Neuronal stem cell (in vitro differentiated cells): ENCODE data around the gene NKD2.
A peak's percentile ranks its signal among the peaks of the same experiment; 100 is the strongest.

ENCODE experiments used
- DNase-seq: peaks from one replicate; pipeline ENCODE4 v3.0.0-alpha.2; 2013; ENCODE audit warnings: low spot score
- H2AFZ ChIP-seq: one replicate; pipeline ENCODE4 v1.6.1; 2013; ENCODE audit warnings: mild to moderate bottlenecking, low read length, inconsistent platforms
- H2AK5ac ChIP-seq: 2 replicates; pipeline ENCODE4 v1.6.1; 2013; ENCODE audit warnings: low read depth, mild to moderate bottlenecking, inconsistent platforms, low read length, moderate library complexity, mixed read lengths
- H2BK120ac ChIP-seq: 2 replicates; pipeline ENCODE4 v1.6.1; 2013; ENCODE audit warnings: low read depth, mild to moderate bottlenecking, inconsistent platforms, low read length, moderate library complexity, mixed read lengths
- H2BK12ac ChIP-seq: one replicate; pipeline ENCODE4 v1.6.1; 2013; ENCODE audit warnings: low read length, inconsistent platforms
- H2BK15ac ChIP-seq: 2 replicates; pipeline ENCODE4 v1.6.1; 2013; ENCODE audit warnings: mild to moderate bottlenecking, low read length, inconsistent platforms, mixed read lengths
- H2BK5ac ChIP-seq: one replicate; pipeline ENCODE4 v1.6.1; 2013; ENCODE audit warnings: inconsistent platforms, mild to moderate bottlenecking, low read length, moderate library complexity
- H3K14ac ChIP-seq: one replicate; pipeline ENCODE4 v1.6.1; 2013; ENCODE audit warnings: low read length, inconsistent platforms
- H3K18ac ChIP-seq: 2 replicates; pipeline ENCODE4 v1.6.1; 2013; ENCODE audit warnings: low read length, inconsistent platforms
- H3K23ac ChIP-seq: 2 replicates; pipeline ENCODE4 v1.6.1; 2013; ENCODE audit warnings: low read depth, mild to moderate bottlenecking, mixed read lengths, low read length, inconsistent platforms; ENCODE audit not compliant: poor library complexity
- H3K27ac ChIP-seq: replicated peaks from 3 replicates; pipeline ENCODE4 v1.5.1; 2013; ENCODE audit warnings: low read length, inconsistent platforms
- H3K27me3 ChIP-seq, 3 experiments: 2 replicates each; pipeline ENCODE4 v1.6.1; 2013; ENCODE audit warnings: low read length in 3 of 3, mild to moderate bottlenecking in 2 of 3, inconsistent platforms in 1 of 3, low read depth in 1 of 3, mixed read lengths in 1 of 3, moderate library complexity in 1 of 3; ENCODE audit not compliant: control insufficient read depth in 3 of 3, insufficient read depth in 3 of 3
- H3K36me3 ChIP-seq, 2 donors: replicated peaks in 1 of 2; 2 replicates each; pipeline ENCODE4 v1.6.1; 2013; ENCODE audit warnings: low read length in 2 of 2; ENCODE audit not compliant: control insufficient read depth in 2 of 2, insufficient read depth in 2 of 2
- H3K4ac ChIP-seq: 2 replicates; pipeline ENCODE4 v1.6.1; 2013; ENCODE audit warnings: inconsistent platforms, mild to moderate bottlenecking, low read length, moderate library complexity
- H3K4me1 ChIP-seq, 2 donors: 1 replicate in 1 of 2; 2 replicates in 1 of 2; pipeline ENCODE4 v1.6.1; 2013; ENCODE audit warnings: low read length in 2 of 2, low read depth in 1 of 2; ENCODE audit not compliant: control insufficient read depth in 2 of 2, insufficient read depth in 1 of 2
- H3K4me2 ChIP-seq: one replicate; pipeline ENCODE4 v1.6.1; 2013; ENCODE audit warnings: mild to moderate bottlenecking, low read length, inconsistent platforms; ENCODE audit not compliant: insufficient read depth, poor library complexity, severe bottlenecking
- H3K4me3 ChIP-seq, 2 donors: 2 replicates each; pipeline ENCODE4 v1.5.1; 2013; ENCODE audit warnings: low read length in 2 of 2, mild to moderate bottlenecking in 2 of 2, inconsistent platforms in 1 of 2, moderate library complexity in 1 of 2
- H3K79me1 ChIP-seq: one replicate; pipeline ENCODE4 v1.6.1; 2013; ENCODE audit warnings: low read depth, mild to moderate bottlenecking, inconsistent platforms, low read length, moderate library complexity
- H3K9ac ChIP-seq: one replicate; pipeline ENCODE4 v1.6.1; 2013; ENCODE audit warnings: mild to moderate bottlenecking, low read depth, low read length, inconsistent platforms; ENCODE audit not compliant: poor library complexity
- H3K9me3 ChIP-seq, 2 donors: replicated peaks in 1 of 2; 2 replicates each; pipeline versions ENCODE3 to v1.6.1; 2013; ENCODE audit warnings: low read length in 2 of 2, mild to moderate bottlenecking in 2 of 2, inconsistent platforms in 1 of 2, low read depth in 1 of 2, mixed read lengths in 1 of 2, moderate library complexity in 1 of 2; ENCODE audit not compliant: control insufficient read depth in 2 of 2, insufficient read depth in 1 of 2
- H4K8ac ChIP-seq: one replicate; pipeline ENCODE4 v1.6.1; 2013; ENCODE audit warnings: low read depth, mild to moderate bottlenecking, inconsistent platforms, low read length, moderate library complexity
- H4K91ac ChIP-seq: one replicate; pipeline ENCODE4 v1.6.1; 2013; ENCODE audit warnings: low read length, low read depth, mild to moderate bottlenecking, inconsistent platforms; ENCODE audit not compliant: poor library complexity
- WGBS, 2 donors: extraction: QIAGEN DNeasy Blood & Tissue Kit; methylation state at CpG; one replicate each; pipeline ENCODE4 v1.1.7; 2013; ENCODE audit warnings: missing lambda C conversion rate in 2 of 2, mixed read lengths in 1 of 2; ENCODE audit not compliant: insufficient read length in 2 of 2, insufficient replicate concordance in 1 of 2; ENCODE audit errors: extremely low coverage in 2 of 2; 5-methylcytosine and 5-hydroxymethylcytosine counted together

NKD2 gene

GRCh38 chr5:1054799-1055775 is 46.5 kb downstream of the NKD2 start:
- Histone ChIP-seq H2AFZ (no peak overlapping the region), H3K36me3 (peaks cover 45 to 87% of the 10 kb centered on the region in 2 donors), H3K79me1 (peaks cover 6% of the 10 kb centered on the region), H4K91ac (no peak overlapping the region), H3K9me3 (peaks cover 0 to 3% of the 10 kb centered on the region in 2 donors), H3K27me3 (no peaks in the 10 kb centered on the region), H2AK5ac (no peak overlapping the region), H3K4me2 (no peak overlapping the region), H2BK15ac (no peak overlapping the region), H3K27ac (no peak overlapping the region), H3K4ac (no peak overlapping the region), H3K4me3 (peak overlapping the region in 1 of 2 donors; percentile 34), H2BK12ac (no peak overlapping the region), H2BK5ac (no peak overlapping the region), H3K14ac (no peak overlapping the region), H3K23ac (no peak overlapping the region), H2BK120ac (no peak overlapping the region), H3K4me1 (peaks cover 2 to 10% of the 10 kb centered on the region in 2 donors), H4K8ac (peak overlapping the region; percentile 53), H3K18ac (no peak overlapping the region), H3K9ac (peak overlapping the region; percentile 56)
- DNase-seq = no peak
- WGBS, 2 donors = no CpG with 5 or more reads among the region's 39 CpGs

- Histone ChIP-seq H2BK12ac (no peak overlapping the region), H3K9ac (peak overlapping the region; percentile 9), H2BK15ac (no peak overlapping the region), H3K36me3 (peaks cover 50 to 85% of the 10 kb centered on the region in 2 donors), H4K91ac (no peak overlapping the region), H4K8ac (no peak overlapping the region), H2BK5ac (peak overlapping the region; percentile 39), H3K4ac (no peak overlapping the region), H3K9me3 (peaks cover 0 to 3% of the 10 kb centered on the region in 2 donors), H2AFZ (no peak overlapping the region), H3K23ac (peak overlapping the region; percentile 5), H3K27ac (no peak overlapping the region), H3K14ac (no peak overlapping the region), H3K27me3 (no peaks in the 10 kb centered on the region), H3K4me3 (peak overlapping the region in 1 of 2 donors; percentile 25), H2BK120ac (no peak overlapping the region), H3K4me1 (peaks cover 2 to 10% of the 10 kb centered on the region in 2 donors), H3K79me1 (peaks cover 8% of the 10 kb centered on the region), H3K4me2 (no peak overlapping the region), H3K18ac (no peak overlapping the region), H2AK5ac (no peak overlapping the region)
- WGBS, 2 donors = no CpG with 5 or more reads among the region's 39 CpGs
- no peak for DNase-seq
These were observed 47.5 kb downstream of the NKD2 start for GRCh38 chr5:1055896-1056610.

- H3K9me3 ChIP-seq = peaks cover 0 to 3% of the 10 kb centered on the region in 2 donors
- no peak overlapping the region for H3K4me3 ChIP-seq
- no peak overlapping the region for H2AFZ ChIP-seq
- no peak overlapping the region for H2BK12ac ChIP-seq
- H3K14ac ChIP-seq = no peak overlapping the region
- DNase-seq = no peak
- no peaks in the 10 kb centered on the region for H3K27me3 ChIP-seq
- no peak overlapping the region for H2AK5ac ChIP-seq
- H4K8ac ChIP-seq = no peak overlapping the region
- no peak overlapping the region for H2BK15ac ChIP-seq
- H2BK5ac ChIP-seq = no peak overlapping the region
- no peak overlapping the region for H4K91ac ChIP-seq
- peaks cover 2 to 10% of the 10 kb centered on the region in 2 donors for H3K4me1 ChIP-seq
- H3K27ac ChIP-seq = no peak overlapping the region
- H3K23ac ChIP-seq = no peak overlapping the region
- WGBS, 2 donors = no CpG with 5 or more reads among the region's 27 CpGs
- no peak overlapping the region for H3K4ac ChIP-seq
- H3K79me1 ChIP-seq = peaks cover 8% of the 10 kb centered on the region
- H3K4me2 ChIP-seq = no peak overlapping the region
- no peak overlapping the region for H2BK120ac ChIP-seq
- peaks cover 43 to 78% of the 10 kb centered on the region in 2 donors for H3K36me3 ChIP-seq
- H3K18ac ChIP-seq = no peak overlapping the region
- no peak overlapping the region for H3K9ac ChIP-seq
These were observed 48.2 kb downstream of the NKD2 start for GRCh38 chr5:1056611-1057484.
